Measurements from ENCODE around the gene GRM1. TPM values are rescaled to one million over a fixed set of nuclear protein-coding genes. Genes with fewer than 3 reads are reported as not detected.
"Not testable (repeated sequence)": the region's sequence is repeated elsewhere in the genome, so short reads cannot be mapped to it uniquely, and the experiment has no call there.

GRM1 gene
- total RNA-seq, 2 donors from 2014 or later = not detected

- DNase-seq (no peak), ATAC-seq (no peak)
- intact Hi-C loops (cut with DNase I, micrococcal nuclease) = no loop called here
These were observed 217.2 kb downstream of the GRM1 start for GRCh38 chr6:146246028-146246427.

- no peak for ATAC-seq
- DNase-seq = no peak
- intact Hi-C loops (cut with DNase I, micrococcal nuclease) = no loop called here
These were observed 224.8 kb downstream of the GRM1 start for GRCh38 chr6:146253691-146254090.

GRCh38 chr6:146258206-146258605 lies 229.3 kb downstream of the GRM1 start:
- DNase-seq = no peak
- intact Hi-C loops (cut with DNase I, micrococcal nuclease) = no loop called here
- no peak for ATAC-seq

GRCh38 chr6:146260886-146261285 lies 232.0 kb downstream of the GRM1 start:
- intact Hi-C loops (cut with DNase I, micrococcal nuclease) = no loop called here
- DNase-seq (no peak), ATAC-seq (no peak)

DNA sequence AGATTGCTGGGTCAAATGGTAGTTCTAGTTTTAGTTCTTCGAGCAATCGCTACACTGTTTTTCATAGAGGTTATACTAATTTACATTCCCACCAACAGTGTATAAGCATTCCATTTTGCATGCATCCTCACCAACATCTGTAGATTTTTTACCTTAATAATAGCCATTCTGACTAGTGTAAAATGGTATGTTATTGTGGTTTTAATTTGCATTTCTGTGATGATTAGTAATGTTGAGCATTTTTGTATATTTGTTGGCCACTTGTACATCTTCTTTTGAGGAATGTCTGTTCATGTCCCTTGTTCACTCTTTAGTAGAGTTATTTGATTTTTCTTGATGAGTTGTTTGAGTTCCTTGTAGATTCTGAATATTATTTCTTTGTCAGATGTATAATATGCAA lies 236.2 kb downstream of the GRM1 start:
- ATAC-seq = no peak
- intact Hi-C loops (cut with DNase I, micrococcal nuclease) = no loop called here
- DNase-seq = no peak

GRCh38 chr6:146267447-146267846 lies 238.6 kb downstream of the GRM1 start:
- ATAC-seq = no peak
- intact Hi-C loops (cut with DNase I, micrococcal nuclease) = no loop called here
- no peak for DNase-seq

DNA sequence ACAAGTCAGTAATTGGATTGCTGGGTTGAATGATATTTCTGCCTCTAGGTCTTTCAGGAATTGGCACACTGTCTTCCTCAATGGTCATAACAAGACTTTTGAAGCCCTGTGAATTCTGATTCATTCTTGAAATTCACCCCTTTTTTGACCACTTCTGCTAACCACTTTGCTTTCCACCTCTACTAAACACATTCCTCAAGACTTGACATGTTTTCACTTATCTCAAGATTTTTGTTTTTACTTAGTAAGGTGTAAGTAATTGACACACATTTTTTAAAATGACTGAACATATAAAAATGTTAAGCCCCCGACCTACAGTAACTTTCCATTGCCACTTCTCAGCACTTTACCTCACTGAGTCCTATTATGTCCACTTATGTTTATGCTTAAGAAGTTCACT lies 239.1 kb downstream of the GRM1 start:
- intact Hi-C loops (cut with DNase I, micrococcal nuclease) = no loop called here
- ATAC-seq (no peak), DNase-seq (no peak)

DNA sequence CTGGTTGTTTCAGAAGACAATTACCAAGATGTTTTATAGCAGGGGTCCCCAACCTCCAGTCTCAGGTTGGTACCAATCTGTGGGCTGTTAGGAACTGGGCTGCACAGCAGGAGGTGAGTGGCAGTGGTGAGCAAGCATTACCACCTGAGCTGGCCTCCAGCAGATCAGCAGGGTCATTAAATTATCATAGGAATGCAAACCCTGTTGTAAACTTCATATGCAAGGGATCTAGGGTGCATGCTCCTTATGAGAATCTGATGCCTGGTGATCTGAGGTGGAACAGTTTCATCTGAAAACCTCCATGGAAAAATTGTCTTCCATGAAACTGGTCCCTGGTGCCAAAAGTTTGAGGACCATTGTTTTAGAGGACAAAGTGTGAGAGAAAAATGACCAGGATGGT lies 240.6 kb downstream of the GRM1 start:
- DNase-seq = no peak
- intact Hi-C loops (cut with DNase I, micrococcal nuclease) = no loop called here

DNA sequence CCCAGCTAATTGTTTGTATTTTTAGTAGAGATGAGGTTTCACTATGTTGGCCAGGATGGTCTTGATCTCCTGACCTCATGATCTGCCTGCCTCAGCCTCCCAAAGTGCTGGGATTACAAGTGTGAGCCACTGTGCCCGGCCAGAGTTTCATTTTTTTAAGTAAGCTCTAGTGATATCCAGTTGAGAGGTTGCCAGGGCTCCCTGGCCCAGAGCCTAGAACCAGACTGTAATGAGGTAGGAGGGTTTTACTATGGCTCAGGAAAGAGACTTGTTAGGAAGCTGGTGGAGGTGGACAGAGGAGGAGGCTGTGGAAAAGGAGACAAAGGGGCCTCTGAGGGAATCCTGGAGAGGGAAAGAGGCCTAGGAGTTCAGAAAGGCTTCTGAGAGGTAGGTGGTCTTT lies 242.3 kb downstream of the GRM1 start:
- intact Hi-C loops (cut with DNase I, micrococcal nuclease) = not testable (repeated sequence)
- peak; percentile 42 for ATAC-seq
- DNase-seq = peak in 1 of 2 donors; percentile 17

More for the DNA sequence above, 240.6 kb downstream of the GRM1 start:
- ATAC-seq = no peak

DNA sequence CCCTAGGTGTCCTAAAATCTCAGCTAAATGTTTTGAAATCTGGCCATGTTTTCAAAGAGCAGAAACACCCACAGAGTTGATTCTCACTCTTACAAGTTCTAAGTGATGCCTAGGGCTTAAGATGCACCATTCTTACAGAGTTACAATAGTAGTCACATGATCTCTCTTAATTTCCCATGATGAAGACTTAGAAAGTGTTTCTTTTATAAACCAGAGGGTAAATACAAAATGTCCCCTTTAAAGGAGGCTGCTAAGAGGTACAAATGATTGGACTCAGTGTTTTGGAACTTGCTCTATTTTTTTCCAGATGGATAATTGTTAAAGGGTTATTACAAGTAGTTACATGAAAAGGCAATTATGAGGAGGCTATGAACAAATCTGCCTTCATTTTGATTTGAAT lies 244.6 kb downstream of the GRM1 start:
- intact Hi-C loops (cut with DNase I, micrococcal nuclease) = no loop called here
- no peak for ATAC-seq
- no peak for DNase-seq

DNA sequence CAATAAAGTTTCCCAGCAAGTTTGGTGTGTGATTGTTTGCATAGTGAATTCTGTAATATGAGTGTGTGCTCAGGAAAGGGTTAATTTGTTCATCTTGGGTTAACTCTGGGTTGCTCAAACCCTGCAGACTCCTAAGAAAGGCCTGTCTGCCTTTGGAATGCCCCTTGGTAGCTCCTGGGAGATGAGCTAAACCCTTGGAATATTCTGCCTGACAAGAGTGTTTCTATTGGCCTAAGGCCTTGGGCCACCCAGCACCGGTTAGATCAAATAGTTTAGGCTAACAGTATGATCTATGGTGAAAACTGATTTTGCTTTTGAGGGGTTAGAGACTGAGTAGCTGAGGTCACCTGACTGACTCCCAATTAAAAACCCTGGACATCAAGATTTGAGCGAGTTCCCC lies 248.3 kb downstream of the GRM1 start:
- ATAC-seq (no peak), DNase-seq (no peak)
- intact Hi-C loops (cut with DNase I, micrococcal nuclease) = no loop called here

- DNase-seq = no peak
- intact Hi-C loops (cut with DNase I, micrococcal nuclease) = no loop called here
- no peak for ATAC-seq
These were observed 252.9 kb downstream of the GRM1 start for GRCh38 chr6:146281651-146282362.

- intact Hi-C loops (cut with DNase I, micrococcal nuclease) = no loop called here
- ATAC-seq (no peak), DNase-seq (no peak)
These were observed 254.0 kb downstream of the GRM1 start for GRCh38 chr6:146282837-146283236.

DNA sequence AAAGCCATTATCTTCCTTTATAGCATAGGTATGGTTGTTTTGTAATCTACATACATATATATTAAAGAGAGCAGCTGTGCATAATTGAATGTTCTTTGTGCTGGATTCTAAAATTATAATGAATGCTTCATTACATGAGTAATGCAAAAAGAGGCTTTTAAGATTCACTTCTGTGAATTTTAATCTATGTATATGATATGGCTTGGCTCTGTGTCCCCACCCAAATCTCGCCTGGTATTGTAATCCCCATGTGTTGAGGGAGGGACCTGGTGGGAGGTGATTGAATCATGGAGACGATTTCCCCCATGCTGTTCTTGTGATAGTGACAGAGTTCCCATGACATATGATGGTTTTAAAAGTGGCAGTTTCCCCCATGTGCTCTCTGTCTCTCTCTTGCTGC lies 255.4 kb downstream of the GRM1 start:
- no peak for ATAC-seq
- no peak for DNase-seq
- intact Hi-C loops (cut with DNase I, micrococcal nuclease) = no loop called here

DNA sequence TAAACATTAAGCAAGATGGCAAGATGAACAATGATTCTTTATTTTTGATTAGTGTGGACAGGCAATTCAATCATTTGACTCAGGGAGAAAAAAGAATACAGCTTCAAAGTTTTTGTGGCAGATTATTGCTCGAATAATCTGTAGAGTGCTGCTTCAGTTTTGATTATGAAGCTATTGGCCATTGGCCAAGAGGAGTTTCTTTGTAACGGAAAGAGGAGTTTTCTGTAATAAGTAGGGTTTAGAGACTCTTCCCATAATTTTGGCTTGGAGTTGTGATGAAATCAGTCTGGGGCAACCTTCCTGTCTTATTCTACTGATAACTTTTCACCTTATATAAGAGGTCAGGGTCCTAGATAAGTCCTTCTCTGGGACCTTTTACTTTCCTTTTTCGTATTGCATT lies 258.1 kb downstream of the GRM1 start:
- intact Hi-C loops (cut with DNase I, micrococcal nuclease) = no loop called here
- no peak for ATAC-seq
- no peak for DNase-seq

GRCh38 chr6:146287691-146288369 lies 259.0 kb downstream of the GRM1 start:
- DNase-seq = no peak
- ATAC-seq = no peak
- intact Hi-C loops (cut with DNase I, micrococcal nuclease) = no loop called here

DNA sequence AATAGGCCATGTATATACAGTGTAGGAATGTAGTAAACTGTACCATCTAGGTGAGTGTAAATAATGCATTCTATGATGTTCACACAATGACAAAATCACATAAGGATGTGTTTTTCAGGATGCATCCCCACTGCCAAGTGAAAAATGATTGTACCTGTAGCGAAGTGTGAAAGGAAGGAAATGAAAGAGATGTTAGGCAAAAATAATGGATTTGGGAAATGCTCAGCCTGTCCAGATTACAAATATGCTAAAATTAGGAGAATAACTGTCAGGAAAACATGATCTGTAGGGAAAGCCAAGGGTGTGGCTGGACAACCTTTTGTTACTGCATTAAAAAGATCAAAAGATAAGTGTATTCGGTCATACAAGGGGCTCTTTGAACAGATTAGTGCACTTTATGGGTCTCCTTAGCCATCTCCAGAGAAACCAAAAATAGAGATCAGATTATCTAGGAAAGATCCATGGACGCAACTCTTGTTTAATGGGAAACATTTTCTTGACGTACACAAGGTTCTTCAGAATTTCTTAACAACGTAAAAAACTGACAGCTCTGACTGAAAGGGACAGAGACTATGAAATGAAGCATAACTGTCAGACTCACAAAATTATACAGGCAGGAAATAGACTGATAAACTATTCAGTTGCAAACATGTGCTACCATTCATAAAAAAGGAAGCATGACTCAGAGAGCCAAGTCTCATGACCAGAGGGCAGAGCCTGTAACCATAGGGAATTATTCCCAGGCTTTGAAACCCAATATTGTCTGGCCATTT lies 261.1 kb downstream of the GRM1 start:
- DNase-seq (no peak), ATAC-seq (peak; percentile 45)
- intact Hi-C loops (cut with DNase I, micrococcal nuclease) = no loop called here

- DNase-seq (no peak), ATAC-seq (no peak)
- intact Hi-C loops (cut with DNase I, micrococcal nuclease) = no loop called here
These were observed 261.7 kb downstream of the GRM1 start for GRCh38 chr6:146290589-146290901.

- intact Hi-C loops (cut with DNase I, micrococcal nuclease) = no loop called here
- ATAC-seq (no peak), DNase-seq (no peak)
These were observed 263.6 kb downstream of the GRM1 start for GRCh38 chr6:146292506-146292905.

DNA sequence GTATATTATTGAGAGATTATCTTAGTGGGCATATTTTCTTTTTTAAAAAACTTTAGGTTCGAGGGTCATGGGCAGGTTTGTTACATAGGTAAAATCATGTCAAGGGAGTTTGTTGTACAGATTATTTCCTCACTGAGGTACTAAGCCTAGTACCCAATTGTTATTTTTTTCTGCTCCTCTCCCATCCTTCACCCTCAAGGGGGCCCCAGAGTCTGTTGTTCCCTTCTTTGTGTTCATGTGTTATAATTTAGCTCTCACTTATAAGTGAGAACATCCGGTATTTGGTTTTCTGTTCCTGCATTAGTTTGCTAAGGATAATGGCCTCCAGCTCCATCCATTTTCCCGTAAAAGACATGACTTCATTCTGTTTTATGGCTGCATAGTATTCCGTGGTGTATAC lies 266.8 kb downstream of the GRM1 start:
- intact Hi-C loops (cut with DNase I, micrococcal nuclease) = no loop called here
- ATAC-seq = no peak

More for the DNA sequence above, 266.8 kb downstream of the GRM1 start:
- DNase-seq = no peak
